SHP77 (cell line): ENCODE results near the gene UPF1.
A peak's percentile ranks its signal among the peaks of the same experiment; 100 is the strongest.

Source experiments
- DNase-seq, 2 experiments: peaks; one replicate each; lab custom pipeline; 2025; lab: John Stamatoyannopoulos, UW

Gene UPF1

GRCh38 chr19:18857223-18857622 is 25.5 kb downstream of the UPF1 start:
- DNase-seq = no peak

GRCh38 chr19:18858906-18859646 is 27.3 kb downstream of the UPF1 start:
- DNase-seq = no peak

GRCh38 chr19:18859676-18860301 is 28.0 kb downstream of the UPF1 start:
- no peak for DNase-seq

- no peak for DNase-seq
Observed at GRCh38 chr19:18860302-18860700, 28.5 kb downstream of the UPF1 start.

GRCh38 chr19:18860725-18861124 is 29.0 kb downstream of the UPF1 start:
- no peak for DNase-seq

GRCh38 chr19:18861235-18861634 is 29.5 kb downstream of the UPF1 start:
- DNase-seq = no peak

- no peak for DNase-seq
Observed at GRCh38 chr19:18861917-18862316, 30.2 kb downstream of the UPF1 start.

GRCh38 chr19:18862976-18863842 is 31.4 kb downstream of the UPF1 start:
- no peak for DNase-seq

GRCh38 chr19:18863843-18864362 is 32.1 kb downstream of the UPF1 start:
- no peak for DNase-seq

- no peak for DNase-seq
Observed at GRCh38 chr19:18865106-18865972, 33.6 kb downstream of the UPF1 start.

GRCh38 chr19:18865973-18866799 is 34.4 kb downstream of the UPF1 start:
- peak; percentile 27 to 40 for DNase-seq

GRCh38 chr19:18866800-18867123 is 35.0 kb downstream of the UPF1 start:
- DNase-seq = no peak

- DNase-seq = no peak
Observed at GRCh38 chr19:18867199-18867598, 35.4 kb downstream of the UPF1 start.

GRCh38 chr19:18867751-18868150 is 36.0 kb downstream of the UPF1 start:
- no peak for DNase-seq

- no peak for DNase-seq
Observed at GRCh38 chr19:18868380-18869022, 36.7 kb downstream of the UPF1 start.

GRCh38 chr19:18869023-18869618 is 37.4 kb downstream of the UPF1 start:
- DNase-seq = no peak

- DNase-seq = no peak
Observed at GRCh38 chr19:18869781-18870530, 38.2 kb downstream of the UPF1 start.

GRCh38 chr19:18870531-18871172 is 38.9 kb downstream of the UPF1 start:
- no peak for DNase-seq

GRCh38 chr19:18871543-18871942 is 39.8 kb downstream of the UPF1 start:
- DNase-seq = no peak
